SU-DHL-6 (cell line): ENCODE data around the gene ICAM1.

Experiments used
- H2AFZ ChIP-seq: fragments of 200-600 bp; sonication (generic); 2 replicates; pipeline ENCODE4 v1.6.1; 2014; ENCODE audit warnings: low read depth, mild to moderate bottlenecking, moderate library complexity, mixed read lengths, antibody characterized with exemption, low read length; ENCODE audit not compliant: severe bottlenecking
- H3F3A ChIP-seq: fragments of 200-600 bp; shearing (Covaris generic); 2 replicates; pipeline ENCODE4 v1.6.0; 2016; ENCODE audit warnings: antibody characterized with exemption, mild to moderate bottlenecking; ENCODE audit not compliant: insufficient read depth
- H3K27ac ChIP-seq: fragments of 200-600 bp; sonication (generic); 2 replicates; pipeline ENCODE4 v1.5.1; 2016; ENCODE audit warnings: low read depth, mild to moderate bottlenecking, low read length, moderate library complexity, mixed read lengths
- H3K27me3 ChIP-seq: fragments of 200-600 bp; sonication (generic), shearing (Covaris generic); 2 replicates; pipeline ENCODE4 v1.6.0; 2014; ENCODE audit warnings: mild to moderate bottlenecking, low read length
- H3K36me3 ChIP-seq: fragments of 200-600 bp; sonication (generic); 2 replicates; pipeline ENCODE4 v1.6.1; 2014; ENCODE audit warnings: mild to moderate bottlenecking, low read length, mixed read lengths
- H3K4me2 ChIP-seq: fragments of 300-600, 200-600 bp; shearing (Covaris generic), sonication (generic); 2 replicates; pipeline ENCODE4 v1.6.0; 2014; ENCODE audit warnings: low read length, low read depth, mild to moderate bottlenecking; ENCODE audit not compliant: poor library complexity, severe bottlenecking
- H3K4me3 ChIP-seq: fragments of 200-600 bp; sonication (generic); 2 replicates; pipeline ENCODE4 v1.5.1; 2014; ENCODE audit warnings: antibody characterized with exemption, low read length, mild to moderate bottlenecking, mixed read lengths; ENCODE audit not compliant: insufficient read depth, poor library complexity, severe bottlenecking
- H3K79me2 ChIP-seq: fragments of 200-600 bp; sonication (generic); 2 replicates; pipeline ENCODE4 v1.6.1; 2014; ENCODE audit warnings: mild to moderate bottlenecking, low read length, moderate library complexity; ENCODE audit not compliant: insufficient read depth
- H3K9ac ChIP-seq: fragments of 200-600 bp; sonication (generic); 2 replicates; pipeline ENCODE4 v1.7.0; 2014; ENCODE audit warnings: mild to moderate bottlenecking, low read length
- H3K9me2 ChIP-seq: fragments of 200-600 bp; sonication (generic); replicated peaks from 2 replicates; pipeline ENCODE4 v1.6.1; 2014; ENCODE audit warnings: low read length; ENCODE audit not compliant: insufficient read depth
- H3K9me3 ChIP-seq: fragments of 200-600 bp; sonication (generic); 2 replicates; pipeline ENCODE4 v1.6.1; 2014; ENCODE audit warnings: low read length, mixed read lengths; ENCODE audit not compliant: insufficient read depth
- H4K20me1 ChIP-seq: fragments of 200-600 bp; sonication (generic); 2 replicates; pipeline ENCODE4 v1.6.1; 2014; ENCODE audit warnings: low read depth, mild to moderate bottlenecking, antibody characterized with exemption, low read length, moderate library complexity, mixed read lengths
- EZH2phosphoT487 ChIP-seq: fragments of 200-600 bp; sonication (generic), shearing (Covaris generic); conservative IDR thresholded peaks from 2 replicates; pipeline ENCODE4 v1.6.1; 2018; ENCODE audit warnings: mild to moderate bottlenecking, antibody characterized with exemption, low read length, moderate library complexity, mixed read lengths
- TF ChIP-seq, protein P1 (sequence below): fragments of 200-600 bp; sonication (generic); IDR thresholded peaks from one replicate; pipeline ENCODE4 v1.5.1; 2017; ENCODE audit warnings: antibody characterized with exemption, mild to moderate bottlenecking, low read length, moderate library complexity; ENCODE audit not compliant: insufficient read depth, poor library complexity, severe bottlenecking

ICAM1 gene

DNA sequence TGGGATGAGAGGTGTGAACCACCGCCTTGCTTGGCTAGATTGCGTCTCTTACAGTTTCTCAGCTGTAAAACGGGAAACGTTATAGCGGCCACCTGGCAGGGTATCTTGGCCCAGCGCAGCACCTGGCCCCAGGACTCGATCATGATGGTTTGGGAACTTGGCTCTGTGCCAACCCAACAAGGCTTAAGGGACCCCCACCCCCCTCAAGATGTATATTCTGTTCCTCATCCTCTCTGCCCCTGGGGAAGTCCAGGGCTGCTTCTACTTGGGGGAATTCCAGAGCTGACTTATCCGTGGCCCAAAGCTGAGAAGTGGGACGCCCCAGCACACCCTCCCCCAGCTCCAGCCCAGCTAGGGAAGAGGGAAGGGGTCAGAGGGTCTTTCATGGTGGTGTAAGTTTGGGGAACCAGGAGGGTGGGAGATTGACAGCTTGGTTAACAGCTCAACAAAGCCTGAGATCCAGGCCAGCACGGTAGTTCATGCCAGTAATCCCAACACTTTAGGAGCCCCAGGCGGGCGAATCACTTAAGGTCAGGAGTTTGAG, 695 bp downstream of the ICAM1 start:
- Histone ChIP-seq H3K9me2 (no peaks in the 10 kb centered on the region), H3K4me2 (peak overlapping the region; percentile 95), H4K20me1 (no peaks in the 10 kb centered on the region), H3K9ac (peak overlapping the region; percentile 79), H3K79me2 (peaks cover 18% of the 10 kb centered on the region; the same call in 1 of the 2 replicates), H3K27me3 (no peaks in the 10 kb centered on the region), H3K4me3 (peak overlapping the region; percentile 71), H3K27ac (peak overlapping the region; percentile 93), H3K36me3 (no peaks in the 10 kb centered on the region), H2AFZ (no peak overlapping the region), H3F3A (peaks cover 17% of the 10 kb centered on the region), H3K9me3 (no peaks in the 10 kb centered on the region)
- no peak for TF ChIP-seq EZH2phosphoT487
- TF ChIP-seq, protein P1, sequence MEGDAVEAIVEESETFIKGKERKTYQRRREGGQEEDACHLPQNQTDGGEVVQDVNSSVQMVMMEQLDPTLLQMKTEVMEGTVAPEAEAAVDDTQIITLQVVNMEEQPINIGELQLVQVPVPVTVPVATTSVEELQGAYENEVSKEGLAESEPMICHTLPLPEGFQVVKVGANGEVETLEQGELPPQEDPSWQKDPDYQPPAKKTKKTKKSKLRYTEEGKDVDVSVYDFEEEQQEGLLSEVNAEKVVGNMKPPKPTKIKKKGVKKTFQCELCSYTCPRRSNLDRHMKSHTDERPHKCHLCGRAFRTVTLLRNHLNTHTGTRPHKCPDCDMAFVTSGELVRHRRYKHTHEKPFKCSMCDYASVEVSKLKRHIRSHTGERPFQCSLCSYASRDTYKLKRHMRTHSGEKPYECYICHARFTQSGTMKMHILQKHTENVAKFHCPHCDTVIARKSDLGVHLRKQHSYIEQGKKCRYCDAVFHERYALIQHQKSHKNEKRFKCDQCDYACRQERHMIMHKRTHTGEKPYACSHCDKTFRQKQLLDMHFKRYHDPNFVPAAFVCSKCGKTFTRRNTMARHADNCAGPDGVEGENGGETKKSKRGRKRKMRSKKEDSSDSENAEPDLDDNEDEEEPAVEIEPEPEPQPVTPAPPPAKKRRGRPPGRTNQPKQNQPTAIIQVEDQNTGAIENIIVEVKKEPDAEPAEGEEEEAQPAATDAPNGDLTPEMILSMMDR, result no peak

DNA sequence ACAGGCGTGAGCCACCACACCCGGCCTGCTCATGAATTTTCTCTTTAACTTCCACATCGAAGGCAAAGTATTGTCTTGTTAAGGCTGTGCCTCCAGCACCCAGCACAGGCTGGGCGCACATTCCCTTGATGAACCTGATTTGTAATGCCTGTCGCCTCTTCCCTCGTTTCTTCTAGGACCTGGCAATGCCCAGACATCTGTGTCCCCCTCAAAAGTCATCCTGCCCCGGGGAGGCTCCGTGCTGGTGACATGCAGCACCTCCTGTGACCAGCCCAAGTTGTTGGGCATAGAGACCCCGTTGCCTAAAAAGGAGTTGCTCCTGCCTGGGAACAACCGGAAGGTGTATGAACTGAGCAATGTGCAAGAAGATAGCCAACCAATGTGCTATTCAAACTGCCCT, 3.7 kb downstream of the ICAM1 start:
- Histone ChIP-seq H3K4me3 (no peak overlapping the region), H3F3A (peaks cover 16% of the 10 kb centered on the region), H3K9me2 (no peaks in the 10 kb centered on the region), H3K79me2 (peaks cover 22% of the 10 kb centered on the region; the same call in 1 of the 2 replicates), H4K20me1 (no peaks in the 10 kb centered on the region), H2AFZ (no peak overlapping the region), H3K27me3 (no peaks in the 10 kb centered on the region), H3K9me3 (no peaks in the 10 kb centered on the region), H3K27ac (no peak overlapping the region), H3K4me2 (no peak overlapping the region), H3K9ac (no peak overlapping the region), H3K36me3 (no peaks in the 10 kb centered on the region)
- TF ChIP-seq EZH2phosphoT487, result no peak

DNA sequence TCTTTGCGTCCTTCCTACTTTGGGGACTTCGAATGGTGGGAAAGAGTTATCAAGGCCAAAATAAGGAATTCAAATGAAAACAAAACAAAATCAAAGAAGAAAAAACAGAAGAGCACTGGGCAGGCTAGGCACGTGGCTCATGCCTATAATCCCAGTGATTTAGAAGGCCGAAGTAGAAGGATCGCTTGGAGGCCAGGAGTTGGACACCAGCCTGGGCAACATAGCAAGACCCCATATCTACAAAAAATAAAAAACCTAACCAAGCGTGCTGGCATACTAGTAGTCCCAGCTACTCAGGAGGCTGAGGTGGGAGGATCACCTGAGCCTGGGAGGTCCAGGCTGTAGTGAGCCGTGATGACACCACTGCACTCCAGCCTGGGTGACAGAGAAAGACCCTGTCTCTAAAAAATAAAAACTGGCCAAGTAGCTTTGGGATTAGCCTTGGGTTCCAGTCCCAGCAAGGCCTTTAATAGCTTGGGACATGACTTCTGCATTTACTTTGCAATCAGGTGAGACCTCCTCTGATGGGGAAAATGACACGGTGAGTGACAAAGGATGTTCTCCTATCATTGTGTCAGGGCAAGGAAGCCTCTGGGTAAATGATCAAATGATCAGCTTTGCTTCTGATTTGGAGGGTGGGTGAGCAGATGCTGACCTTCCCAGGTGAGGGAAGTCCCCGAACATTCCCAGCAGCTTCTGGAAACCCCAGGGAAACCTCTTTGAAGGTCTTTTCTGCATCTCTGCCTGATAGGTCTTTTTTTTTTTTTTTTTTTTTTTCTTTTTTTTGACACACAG, 7.1 kb downstream of the ICAM1 start:
- no peak overlapping the region for H3K4me2 ChIP-seq
- no peak overlapping the region for H3K27ac ChIP-seq
- H3K9ac ChIP-seq, result no peak overlapping the region
- no peaks in the 10 kb centered on the region for H3K27me3 ChIP-seq
- no peaks in the 10 kb centered on the region for H3K36me3 ChIP-seq
- no peaks in the 10 kb centered on the region for H4K20me1 ChIP-seq
- TF ChIP-seq, protein P1, result no peak
- TF ChIP-seq EZH2phosphoT487, result no peak
- no peaks in the 10 kb centered on the region for H3K9me3 ChIP-seq
- H2AFZ ChIP-seq, result no peak overlapping the region
- H3K4me3 ChIP-seq, result no peak overlapping the region
- H3K9me2 ChIP-seq, result no peaks in the 10 kb centered on the region
- no peaks in the 10 kb centered on the region for H3F3A ChIP-seq
- H3K79me2 ChIP-seq, result 0 out of 2 replicates have a peak, but pooled peaks cover 8% of the 10 kb centered on the region

DNA sequence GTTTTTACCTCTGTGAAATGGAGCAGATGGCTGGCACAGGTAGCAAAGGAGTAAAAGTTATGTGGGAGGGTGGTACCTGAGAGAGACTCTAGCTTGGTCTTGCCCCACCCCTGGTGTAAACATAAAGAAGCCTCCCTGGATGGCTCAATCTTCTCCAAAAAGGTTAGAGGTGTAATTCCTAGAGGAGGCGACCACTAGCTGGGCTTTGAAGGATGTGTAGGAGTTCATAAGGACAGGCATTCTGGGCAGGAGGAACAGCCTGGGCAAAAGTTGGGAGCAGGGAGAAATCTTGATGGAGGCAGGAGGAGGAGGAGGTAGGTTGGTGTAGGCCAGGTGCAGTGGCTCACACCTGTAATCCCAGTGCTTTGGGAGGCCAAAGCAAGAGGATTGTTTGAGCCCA, 8.0 kb downstream of the ICAM1 start:
- Histone ChIP-seq H3F3A (no peaks in the 10 kb centered on the region), H3K79me2 (0 out of 2 replicates have a peak, but pooled peaks cover 7% of the 10 kb centered on the region), H3K4me2 (no peak overlapping the region), H3K4me3 (no peak overlapping the region), H3K9me2 (no peaks in the 10 kb centered on the region), H3K27me3 (no peaks in the 10 kb centered on the region), H3K9me3 (no peaks in the 10 kb centered on the region), H2AFZ (no peak overlapping the region), H3K27ac (no peak overlapping the region), H3K36me3 (no peaks in the 10 kb centered on the region), H4K20me1 (no peaks in the 10 kb centered on the region), H3K9ac (no peak overlapping the region)
- no peak for TF ChIP-seq EZH2phosphoT487
- TF ChIP-seq, protein P1, result no peak
